ENCODE measurements around the gene LKAAEAR1.

LKAAEAR1 gene

GRCh38 chr20:64077876-64078551 is 6.2 kb downstream of the LKAAEAR1 start:
- DNase-seq = no peak

DNA sequence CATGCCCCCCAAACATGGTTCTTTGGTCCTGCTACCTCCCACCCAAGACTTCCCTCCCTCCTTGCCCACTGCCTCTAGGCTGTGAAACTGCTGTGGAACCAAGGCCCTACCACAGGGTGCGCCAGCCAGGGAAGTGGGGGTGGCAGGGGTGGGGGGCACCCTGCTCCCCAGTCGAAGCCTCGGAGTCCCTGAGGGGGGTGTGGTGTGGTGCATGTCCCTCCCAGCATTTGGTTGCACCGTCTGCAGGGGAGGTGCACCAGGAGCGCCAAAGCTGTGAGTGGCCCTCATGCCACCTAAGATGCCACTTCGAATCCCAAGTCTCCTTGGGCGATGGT is 6.7 kb downstream of the LKAAEAR1 start:
- no peak for DNase-seq

GRCh38 chr20:64077094-64077493 is 7.1 kb downstream of the LKAAEAR1 start:
- no peak for DNase-seq

GRCh38 chr20:64076061-64076997 is 7.9 kb downstream of the LKAAEAR1 start:
- DNase-seq = no peak

- DNase-seq = no peak
These were observed 8.6 kb downstream of the LKAAEAR1 start for GRCh38 chr20:64075556-64075955.

- no peak for DNase-seq
These were observed 9.2 kb downstream of the LKAAEAR1 start for GRCh38 chr20:64074963-64075362.

DNA sequence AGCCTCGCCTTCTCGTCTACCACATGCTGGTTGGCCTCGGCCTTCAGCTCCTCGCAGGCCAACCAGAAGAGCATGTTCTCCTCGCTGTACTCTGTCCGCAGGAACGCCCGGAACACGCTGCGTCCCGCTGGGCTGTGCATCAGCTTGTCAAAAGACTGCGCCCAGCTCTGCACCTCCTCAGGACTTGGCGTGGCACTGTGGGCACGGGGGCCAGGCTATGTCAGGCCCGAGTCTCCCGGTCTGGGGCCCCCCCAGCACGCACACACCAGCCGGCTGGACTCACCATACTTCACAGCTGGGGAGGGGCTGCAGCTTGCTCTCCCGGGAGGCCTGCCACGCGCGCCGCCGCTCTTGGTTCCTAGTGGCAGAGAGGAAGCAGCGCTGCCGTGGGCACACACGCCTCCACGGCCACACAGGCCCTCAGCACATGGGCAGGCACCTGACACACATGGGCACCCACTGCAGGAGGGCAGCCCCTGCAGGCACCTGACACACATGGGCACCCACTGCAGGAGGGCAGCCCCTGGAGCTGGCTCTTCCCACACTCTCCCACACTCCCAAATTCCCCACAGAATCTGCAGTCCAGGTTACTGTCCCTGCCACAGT is 9.9 kb downstream of the LKAAEAR1 start:
- DNase-seq = no peak

DNA sequence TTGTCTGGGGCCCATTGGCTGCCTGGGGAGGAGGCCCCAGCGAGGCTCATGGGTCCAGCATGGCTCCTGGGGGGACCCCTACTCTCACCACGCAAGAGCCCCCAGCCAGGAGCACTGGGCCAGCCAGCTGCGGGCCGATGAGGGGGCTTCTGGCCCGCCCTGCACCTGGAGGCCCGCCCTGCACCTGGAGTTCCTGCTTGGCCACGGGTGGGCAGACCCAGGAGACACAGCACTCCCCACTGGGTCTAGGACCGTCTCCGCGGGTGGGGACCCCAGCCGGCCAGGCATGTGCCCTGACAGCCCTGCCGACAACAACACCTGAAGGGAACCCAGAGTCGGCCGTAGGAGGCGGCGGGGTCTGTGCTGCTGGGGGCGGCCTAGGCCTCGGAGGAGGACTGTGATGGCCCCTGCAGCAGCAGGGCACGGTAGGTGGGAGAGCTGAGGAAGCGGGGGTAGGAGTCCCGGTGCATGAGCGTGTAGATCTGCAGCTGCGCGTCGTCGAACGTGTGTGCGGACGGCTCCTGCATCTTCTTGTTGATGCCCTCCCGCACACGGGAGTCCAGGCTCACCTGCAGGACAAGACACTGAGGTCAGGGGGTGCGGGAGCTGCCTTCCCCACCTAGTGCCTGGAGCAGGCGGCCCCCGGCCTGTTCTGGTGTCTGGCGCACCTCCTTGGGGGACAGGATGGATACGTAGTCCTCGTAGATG is 10.6 kb downstream of the LKAAEAR1 start:
- no peak for DNase-seq

GRCh38 chr20:64072498-64073063 is 11.6 kb downstream of the LKAAEAR1 start:
- no peak for DNase-seq

DNA sequence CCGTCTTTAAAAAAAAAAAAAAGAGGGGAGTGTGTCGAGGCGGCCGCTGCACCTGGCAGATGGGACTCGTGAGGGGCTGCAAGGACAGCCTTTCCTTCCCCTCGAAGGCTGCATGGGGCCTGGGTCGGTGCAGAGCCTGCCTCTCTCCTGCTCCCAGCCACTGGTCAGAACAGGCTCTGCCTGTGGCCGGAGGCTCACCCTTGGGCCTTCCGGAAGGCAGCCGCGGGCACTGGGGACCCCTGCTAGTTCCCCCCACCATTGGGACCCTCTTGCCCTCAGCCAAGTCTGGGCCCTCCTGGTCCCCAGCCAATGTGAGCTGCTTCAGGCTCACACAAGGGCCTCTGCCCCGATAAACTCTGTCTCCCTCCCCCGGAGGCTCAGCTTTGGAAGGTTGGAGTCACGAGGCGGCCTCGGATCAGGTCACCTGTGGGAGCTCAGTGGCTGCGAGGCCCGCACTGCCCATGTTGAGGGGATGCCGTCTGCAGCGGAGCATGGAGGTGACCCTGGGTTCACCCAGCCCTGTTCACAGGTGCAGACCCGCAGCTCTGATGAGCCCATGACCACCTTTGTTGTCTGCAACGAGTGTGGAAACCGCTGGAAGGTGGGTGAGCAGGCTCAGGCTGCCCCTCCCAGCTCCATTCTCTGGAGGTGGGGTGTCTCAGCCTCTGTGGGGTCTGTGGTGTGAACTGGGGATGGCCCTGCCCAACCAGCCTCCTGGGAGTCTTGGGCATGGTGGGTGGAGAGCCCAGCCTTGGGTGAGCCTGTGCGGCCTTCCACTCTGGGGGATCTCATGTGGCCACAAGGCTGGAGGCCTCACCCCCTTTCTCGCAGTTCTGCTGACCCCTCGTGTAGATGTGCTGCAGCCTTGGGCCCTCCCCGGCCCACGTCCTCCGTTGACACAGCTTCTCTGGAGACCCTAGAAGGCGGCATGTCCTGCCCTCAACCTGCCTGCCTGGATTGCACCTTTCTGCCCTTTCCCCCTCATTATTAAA is 12.6 kb downstream of the LKAAEAR1 start:
- DNase-seq = no peak

- DNase-seq = no peak
These were observed 13.8 kb downstream of the LKAAEAR1 start for GRCh38 chr20:64070244-64070993.

- DNase-seq = peak; percentile 7
These were observed 14.5 kb downstream of the LKAAEAR1 start for GRCh38 chr20:64069614-64070243.

DNA sequence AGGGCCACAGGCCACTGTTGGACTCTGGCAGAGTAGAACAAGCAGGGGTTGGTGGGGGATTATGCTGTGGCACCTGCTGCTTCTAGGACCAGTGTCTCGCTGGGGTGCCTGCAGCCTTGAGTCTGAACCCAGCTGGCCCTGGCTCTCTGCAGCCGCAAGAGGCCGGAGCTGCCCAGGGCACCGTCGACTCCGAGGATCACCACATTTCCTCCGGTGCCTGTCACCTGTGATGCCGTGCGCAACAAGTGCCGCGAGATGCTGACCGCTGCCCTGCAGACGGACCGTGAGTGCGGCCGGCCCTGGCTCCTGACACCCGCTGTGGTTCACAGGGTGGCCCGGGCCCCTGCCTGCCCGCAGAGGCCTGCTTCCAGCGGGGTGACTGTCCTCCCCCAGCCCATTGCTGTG is 15.0 kb downstream of the LKAAEAR1 start:
- no peak for DNase-seq

DNA sequence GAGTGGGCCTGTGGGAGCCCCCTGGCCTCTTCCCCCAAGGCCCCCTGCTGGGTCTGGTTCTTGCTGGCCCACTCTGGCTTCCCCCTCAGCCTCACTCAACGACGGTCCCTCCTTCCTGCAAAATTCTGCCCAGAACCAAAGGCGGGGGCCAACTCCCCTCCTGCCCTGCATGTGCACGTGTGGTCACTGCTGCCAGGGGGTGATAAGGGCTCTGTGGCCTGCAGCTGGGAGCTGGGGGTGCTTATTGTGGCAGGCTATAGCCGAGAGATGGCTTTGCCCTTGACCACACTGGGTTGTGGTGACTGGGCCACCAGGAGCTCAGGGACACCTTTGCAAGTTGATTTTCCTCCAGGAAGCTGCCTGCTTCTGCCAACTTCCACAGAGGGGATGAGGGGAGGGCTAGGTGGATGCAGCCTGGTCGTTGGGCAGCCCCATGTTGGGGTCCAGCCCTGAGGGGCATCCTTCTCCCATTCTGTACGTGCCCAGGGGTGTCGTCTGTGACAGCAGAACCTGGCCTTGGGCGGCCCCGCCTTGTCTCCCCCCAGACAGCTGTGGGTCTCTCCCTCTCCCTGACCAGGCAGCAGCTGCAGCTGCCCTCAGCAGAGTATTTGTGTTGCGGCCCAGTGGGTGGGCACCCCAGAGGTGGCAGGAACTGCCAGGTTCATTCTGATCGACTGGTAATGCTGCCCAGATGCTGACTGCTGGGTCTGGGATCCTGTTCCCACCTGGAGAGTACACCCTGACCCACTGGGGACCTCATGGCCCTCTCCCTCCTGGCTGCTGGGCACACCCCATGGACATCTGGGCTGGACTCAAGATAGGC is 15.6 kb downstream of the LKAAEAR1 start:
- DNase-seq = no peak

GRCh38 chr20:64067733-64068307 is 16.4 kb downstream of the LKAAEAR1 start:
- no peak for DNase-seq

GRCh38 chr20:64067005-64067632 is 17.1 kb downstream of the LKAAEAR1 start:
- no peak for DNase-seq

DNA sequence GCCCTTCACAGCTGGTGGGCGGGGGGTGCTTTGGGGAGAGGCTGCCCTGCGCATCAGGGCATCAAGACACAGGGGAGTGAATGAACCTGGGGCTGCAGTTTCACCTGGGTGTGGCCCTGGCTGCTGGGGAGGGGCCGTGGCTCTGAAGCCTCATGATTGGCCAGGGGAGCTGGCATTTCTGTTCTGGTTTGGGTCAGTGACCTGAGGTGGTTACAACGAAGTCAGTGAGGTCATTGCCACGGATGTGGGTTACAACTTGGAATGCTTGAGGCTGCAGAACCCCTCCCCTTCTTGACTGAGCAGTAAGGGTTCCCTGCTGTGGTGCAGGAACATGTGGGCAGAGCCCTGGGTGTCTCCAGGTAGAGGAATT is 18.2 kb downstream of the LKAAEAR1 start:
- DNase-seq = no peak

All from NCI-H1105 treated with DMSO at 0.1 percent for 48 hours (cell line).